GM21381 (cell line): Measurements from ENCODE around the gene OIP5.
"Not testable (repeated sequence)": the region's sequence is repeated elsewhere in the genome, so short reads cannot be mapped to it uniquely, and the experiment has no call there.

Experiments
- ATAC-seq: cut with Tn5 transposase; IDR thresholded peaks from one replicate; pipeline ENCODE4 v1.9.1; 2021; ENCODE audit warnings: mild to moderate bottlenecking, moderate library complexity; ENCODE audit not compliant: unreplicated experiment

Gene OIP5

GRCh38 chr15:41332194-41333025 is at the start of gene OIP5, which contains the start of gene NUSAP1:
Gene OIP5, minus strand, starts transcription at chr15:41332591. Its CDS starts 30 bp downstream, at chr15:41332561.
Gene NUSAP1, plus strand, starts transcription at chr15:41332881. Its CDS starts 77 bp downstream, at chr15:41332958.
- peak; percentile 84 for ATAC-seq

GRCh38 chr15:41377978-41378377 is 45.6 kb upstream of the OIP5 start:
- no peak for ATAC-seq

GRCh38 chr15:41367418-41367817 is 35.0 kb upstream of the OIP5 start:
- no peak for ATAC-seq

GRCh38 chr15:41354371-41354770 is 22.0 kb upstream of the OIP5 start:
- ATAC-seq: no peak

GRCh38 chr15:41350057-41350717 is 17.8 kb upstream of the OIP5 start:
- no peak for ATAC-seq

- ATAC-seq: no peak
Observed at GRCh38 chr15:41347236-41347635, 14.8 kb upstream of the OIP5 start.

GRCh38 chr15:41341519-41341918 is 9.1 kb upstream of the OIP5 start:
- ATAC-seq: no peak

- ATAC-seq: no peak
Observed at GRCh38 chr15:41340189-41340695, 7.9 kb upstream of the OIP5 start.

- ATAC-seq: no peak
Observed at GRCh38 chr15:41337631-41338522, 5.5 kb upstream of the OIP5 start.

- no peak for ATAC-seq
Observed at GRCh38 chr15:41337047-41337446, 4.7 kb upstream of the OIP5 start.

- ATAC-seq: no peak
Observed at GRCh38 chr15:41336549-41336948, 4.2 kb upstream of the OIP5 start.

- ATAC-seq: no peak
Observed at GRCh38 chr15:41334293-41335120, 2.1 kb upstream of the OIP5 start.

- ATAC-seq: peak; percentile 18
Observed at GRCh38 chr15:41333026-41333562, 703 bp upstream of the OIP5 start.

- ATAC-seq: no peak
Observed at GRCh38 chr15:41331833-41332193, 578 bp downstream of the OIP5 start.

GRCh38 chr15:41331281-41331680 is 1.1 kb downstream of the OIP5 start:
- ATAC-seq: no peak

- ATAC-seq: no peak
Observed at GRCh38 chr15:41323611-41324010, 8.8 kb downstream of the OIP5 start.

- ATAC-seq: not testable (repeated sequence)
Observed at GRCh38 chr15:41320805-41321330, 11.5 kb downstream of the OIP5 start.

GRCh38 chr15:41309226-41309905 is 23.0 kb downstream of the OIP5 start:
- peak; percentile 54 for ATAC-seq

GRCh38 chr15:41307679-41308078 is 24.7 kb downstream of the OIP5 start:
- ATAC-seq: no peak
